Measurements from ENCODE around the gene DLG2. TPM values are rescaled to one million over a fixed set of nuclear protein-coding genes. Genes with fewer than 3 reads are reported as not detected.

The DLG2 gene
- total RNA-seq, 1 donor from 2014 or later = 2.4 TPM

DNA sequence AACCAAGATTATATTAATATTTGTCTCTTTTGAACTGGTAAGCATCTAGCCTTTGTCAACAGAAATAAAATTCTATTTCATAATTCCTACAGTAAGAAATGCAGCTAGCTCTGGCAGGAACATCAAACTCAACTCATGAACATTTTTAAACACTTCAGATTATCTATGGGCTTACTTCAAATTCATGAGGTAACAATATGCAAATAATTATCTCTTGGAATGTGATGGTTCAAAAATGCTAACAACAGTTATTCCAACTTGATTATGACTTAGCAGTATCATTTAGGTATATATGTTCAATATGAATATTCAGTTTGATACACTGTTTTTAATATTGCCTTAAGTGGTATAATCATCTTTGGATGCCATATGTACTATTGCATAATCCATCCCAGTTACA is 1237.4 kb downstream of the DLG2 start:
- no peak overlapping the region for H3K4me3 Mint-ChIP-seq (ENCODE audit: low read depth)
- no peak overlapping the region for H3K27ac Mint-ChIP-seq
- no peak for DNase-seq (ENCODE audit: low spot score, unreplicated experiment)
- H3K4me1 Mint-ChIP-seq (ENCODE audit: low read depth) = peaks cover 3% of the 10 kb centered on the region
- no peaks in the 10 kb centered on the region for H3K9me3 Mint-ChIP-seq (ENCODE audit: low read depth)
- H3K27me3 Mint-ChIP-seq = no peaks in the 10 kb centered on the region
- H3K36me3 Mint-ChIP-seq (ENCODE audit: insufficient read depth) = no peaks in the 10 kb centered on the region
- TF ChIP-seq, protein P1, sequence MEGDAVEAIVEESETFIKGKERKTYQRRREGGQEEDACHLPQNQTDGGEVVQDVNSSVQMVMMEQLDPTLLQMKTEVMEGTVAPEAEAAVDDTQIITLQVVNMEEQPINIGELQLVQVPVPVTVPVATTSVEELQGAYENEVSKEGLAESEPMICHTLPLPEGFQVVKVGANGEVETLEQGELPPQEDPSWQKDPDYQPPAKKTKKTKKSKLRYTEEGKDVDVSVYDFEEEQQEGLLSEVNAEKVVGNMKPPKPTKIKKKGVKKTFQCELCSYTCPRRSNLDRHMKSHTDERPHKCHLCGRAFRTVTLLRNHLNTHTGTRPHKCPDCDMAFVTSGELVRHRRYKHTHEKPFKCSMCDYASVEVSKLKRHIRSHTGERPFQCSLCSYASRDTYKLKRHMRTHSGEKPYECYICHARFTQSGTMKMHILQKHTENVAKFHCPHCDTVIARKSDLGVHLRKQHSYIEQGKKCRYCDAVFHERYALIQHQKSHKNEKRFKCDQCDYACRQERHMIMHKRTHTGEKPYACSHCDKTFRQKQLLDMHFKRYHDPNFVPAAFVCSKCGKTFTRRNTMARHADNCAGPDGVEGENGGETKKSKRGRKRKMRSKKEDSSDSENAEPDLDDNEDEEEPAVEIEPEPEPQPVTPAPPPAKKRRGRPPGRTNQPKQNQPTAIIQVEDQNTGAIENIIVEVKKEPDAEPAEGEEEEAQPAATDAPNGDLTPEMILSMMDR (IDR thresholded peaks at IDR 0.05; ENCODE audit: unreplicated experiment) = no peak

DNA sequence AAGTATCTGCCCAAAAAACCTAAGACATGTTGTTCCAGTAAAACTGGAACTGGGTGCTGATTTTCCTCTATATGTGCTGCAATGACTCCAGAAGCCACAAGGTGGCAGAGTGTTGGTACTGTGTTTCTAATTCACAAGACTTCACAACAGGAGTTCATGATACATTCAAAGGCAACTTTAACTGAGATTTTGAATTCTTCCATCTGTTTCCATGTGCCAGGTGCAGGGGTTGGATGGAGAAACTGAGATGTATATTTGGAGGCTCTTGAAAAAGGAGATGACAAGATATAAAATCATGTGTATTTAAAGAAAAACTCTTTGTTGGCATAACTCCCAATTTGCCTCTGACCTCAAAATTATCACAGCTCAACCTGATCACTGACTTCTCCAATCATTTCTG is 1242.4 kb downstream of the DLG2 start:
- H3K27ac Mint-ChIP-seq = no peak overlapping the region
- TF ChIP-seq, protein P1 (IDR thresholded peaks at IDR 0.05; ENCODE audit: unreplicated experiment) = peak; percentile 84
- H3K27me3 Mint-ChIP-seq = no peaks in the 10 kb centered on the region
- peak; percentile 22 for DNase-seq (ENCODE audit: low spot score, unreplicated experiment)
- H3K36me3 Mint-ChIP-seq (ENCODE audit: insufficient read depth) = no peaks in the 10 kb centered on the region
- no peaks in the 10 kb centered on the region for H3K9me3 Mint-ChIP-seq (ENCODE audit: low read depth)
- H3K4me1 Mint-ChIP-seq (ENCODE audit: low read depth) = no peaks in the 10 kb centered on the region
- no peak overlapping the region for H3K4me3 Mint-ChIP-seq (ENCODE audit: low read depth)

DNA sequence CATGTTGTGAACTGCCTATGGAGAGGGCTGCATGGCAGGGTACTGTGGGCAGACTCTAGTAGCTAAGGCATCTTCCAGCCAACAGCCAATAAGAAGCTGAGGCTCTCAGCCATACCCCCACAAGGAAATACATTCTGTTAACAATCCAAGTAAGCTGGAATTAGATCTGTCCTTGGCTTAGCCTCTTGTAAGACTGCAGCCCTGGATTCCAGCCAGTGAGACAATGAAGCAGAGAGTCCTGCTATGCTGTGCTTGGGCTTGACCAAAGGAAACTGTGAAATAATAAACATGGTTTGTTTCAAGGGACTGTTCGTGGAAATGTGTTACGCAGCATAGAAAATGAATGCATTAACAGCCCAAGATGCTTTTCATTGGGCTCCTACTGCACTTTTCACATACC is 1243.6 kb downstream of the DLG2 start:
- TF ChIP-seq, protein P1 (IDR thresholded peaks at IDR 0.05; ENCODE audit: unreplicated experiment) = no peak
- no peak overlapping the region for H3K27ac Mint-ChIP-seq
- no peaks in the 10 kb centered on the region for H3K27me3 Mint-ChIP-seq

DNA sequence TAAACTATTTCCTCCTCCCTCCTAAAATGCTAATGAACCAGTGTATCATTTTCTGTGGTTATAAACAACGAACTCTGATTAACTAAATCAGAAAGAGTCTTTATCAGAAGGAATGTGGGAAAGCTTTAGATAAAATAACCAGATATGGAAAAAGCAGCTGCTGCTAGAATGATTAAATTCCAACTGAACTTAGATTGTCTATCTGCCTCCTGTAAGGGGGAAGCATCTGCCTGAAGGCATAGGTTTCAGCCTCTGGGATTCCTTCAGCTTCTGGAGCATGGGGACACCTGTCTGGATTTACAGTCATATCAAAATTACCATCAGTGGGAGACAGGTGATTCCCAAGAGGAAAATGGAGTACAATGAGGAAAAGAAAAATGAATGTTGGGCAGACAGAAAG is 1245.5 kb downstream of the DLG2 start:
- no peak for DNase-seq (ENCODE audit: low spot score, unreplicated experiment)
- no peak overlapping the region for H3K27ac Mint-ChIP-seq
- H3K9me3 Mint-ChIP-seq (ENCODE audit: low read depth) = no peaks in the 10 kb centered on the region
- no peak overlapping the region for H3K4me3 Mint-ChIP-seq (ENCODE audit: low read depth)
- no peaks in the 10 kb centered on the region for H3K4me1 Mint-ChIP-seq (ENCODE audit: low read depth)
- H3K27me3 Mint-ChIP-seq = no peaks in the 10 kb centered on the region
- TF ChIP-seq, protein P1 (IDR thresholded peaks at IDR 0.05; ENCODE audit: unreplicated experiment) = no peak
- no peaks in the 10 kb centered on the region for H3K36me3 Mint-ChIP-seq (ENCODE audit: insufficient read depth)

More for the DNA sequence above, 1243.6 kb downstream of the DLG2 start:
- Mint-ChIP-seq H3K4me3 (ENCODE audit: low read depth) (no peak overlapping the region), H3K9me3 (ENCODE audit: low read depth) (no peaks in the 10 kb centered on the region), H3K4me1 (ENCODE audit: low read depth) (no peaks in the 10 kb centered on the region), H3K36me3 (ENCODE audit: insufficient read depth) (no peaks in the 10 kb centered on the region)
- no peak for DNase-seq (ENCODE audit: low spot score, unreplicated experiment)

DNA sequence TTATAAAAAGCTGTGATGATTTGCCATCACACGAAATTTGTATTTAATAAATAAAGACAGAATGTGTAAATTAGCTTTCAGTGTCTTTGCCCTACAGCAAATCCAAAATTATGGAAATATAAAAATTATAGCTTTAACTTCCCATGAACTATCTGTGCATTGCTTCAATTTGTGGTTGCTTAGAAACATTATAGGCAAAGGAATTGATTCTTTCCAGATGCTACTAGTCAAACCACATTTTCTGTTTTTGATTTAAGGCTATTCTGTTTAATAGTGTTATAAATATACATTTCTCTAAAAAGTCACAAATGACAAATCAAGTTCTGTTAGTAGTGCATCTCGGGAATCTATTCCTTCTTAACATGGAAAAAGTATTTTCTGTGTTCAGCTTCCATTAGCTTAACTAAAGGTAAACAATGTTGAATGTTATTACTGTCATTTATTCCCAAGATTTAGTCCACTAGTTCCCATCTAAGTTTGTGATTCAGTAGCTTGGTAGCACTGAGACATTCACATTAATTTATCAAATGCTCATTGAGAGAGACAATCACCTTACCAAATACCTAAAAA is 1254.7 kb downstream of the DLG2 start:
- H3K4me1 Mint-ChIP-seq (ENCODE audit: low read depth) = no peaks in the 10 kb centered on the region
- no peak for DNase-seq (ENCODE audit: low spot score, unreplicated experiment)
- H3K36me3 Mint-ChIP-seq (ENCODE audit: insufficient read depth) = no peaks in the 10 kb centered on the region
- TF ChIP-seq, protein P1 (IDR thresholded peaks at IDR 0.05; ENCODE audit: unreplicated experiment) = no peak
- H3K9me3 Mint-ChIP-seq (ENCODE audit: low read depth) = no peaks in the 10 kb centered on the region
- H3K27ac Mint-ChIP-seq = no peak overlapping the region
- H3K27me3 Mint-ChIP-seq = no peaks in the 10 kb centered on the region
- H3K4me3 Mint-ChIP-seq (ENCODE audit: low read depth) = no peak overlapping the region
